ENCODE data around the gene GAD2.

The GAD2 gene

GRCh38 chr10:26216585-26217395 is at the start of gene GAD2:
Gene GAD2, plus strand, starts transcription at chr10:26216774. Its CDS starts 36 bp downstream, at chr10:26216810.
- no peaks in the 10 kb centered on the region for H3K9me3 ChIP-seq (ENCODE audit: insufficient read depth, low read length)
- no peaks in the 10 kb centered on the region for H3K4me1 ChIP-seq (ENCODE audit: low read length)
- H3K79me2 ChIP-seq (ENCODE audit: low read length): no peaks in the 10 kb centered on the region
- H3K4me3 ChIP-seq (ENCODE audit: low read length): no peak within 1 kb of the TSS
- no peak within 1 kb of the TSS for H3K4me2 ChIP-seq (ENCODE audit: low read length)
- peaks cover 5% of the 10 kb centered on the region; the same call in 1 of the 2 replicates for H3K27me3 ChIP-seq (ENCODE audit: low read depth, low read length)
- H2AFZ ChIP-seq (ENCODE audit: low read depth, low read length): no peak within 1 kb of the TSS
- no peaks in the 10 kb centered on the region for H3K36me3 ChIP-seq (replicated peaks; ENCODE audit: low read depth, low read length)
- no peaks in the 10 kb centered on the region for H4K20me1 ChIP-seq (ENCODE audit: insufficient read depth, low read length)
- H3K27ac ChIP-seq (ENCODE audit: low read length): no peak within 1 kb of the TSS
- no peak within 1 kb of the TSS for H3K9ac ChIP-seq (ENCODE audit: low read length)
- no peak for TF ChIP-seq CTCF (IDR thresholded peaks at IDR 0.05; ENCODE audit: low read depth, low read length)
- TF ChIP-seq EZH2phosphoT487 (IDR thresholded peaks at IDR 0.05; ENCODE audit: low read depth): no peak

DNA sequence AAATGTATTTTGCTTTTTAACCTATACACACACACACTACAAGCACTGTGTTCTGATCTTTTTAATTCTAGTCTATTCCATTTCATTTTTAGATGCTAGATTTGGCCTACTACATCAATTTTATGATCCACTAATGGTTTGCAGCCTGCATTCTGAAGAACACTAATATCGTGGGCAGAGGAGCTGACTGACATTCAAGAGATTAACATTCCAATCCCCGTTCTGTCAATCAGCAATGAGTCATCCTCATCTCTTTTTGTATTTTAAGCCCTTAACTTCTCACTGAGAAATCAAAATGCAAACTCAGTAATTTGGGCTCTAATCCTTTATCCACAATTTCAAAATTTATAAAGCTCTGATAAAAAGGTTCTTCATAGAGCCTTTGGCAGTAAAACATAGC is 47.1 kb upstream of the GAD2 start:
- H3K9me3 ChIP-seq (ENCODE audit: insufficient read depth, low read length): no peaks in the 10 kb centered on the region
- H3K27ac ChIP-seq (ENCODE audit: low read length): no peak overlapping the region
- H4K20me1 ChIP-seq (ENCODE audit: insufficient read depth, low read length): no peaks in the 10 kb centered on the region
- TF ChIP-seq EZH2phosphoT487 (IDR thresholded peaks at IDR 0.05; ENCODE audit: low read depth) (no peak), CTCF (IDR thresholded peaks at IDR 0.05; ENCODE audit: low read depth, low read length) (no peak)
- H3K79me2 ChIP-seq (ENCODE audit: low read length): no peaks in the 10 kb centered on the region
- no peaks in the 10 kb centered on the region for H3K27me3 ChIP-seq (ENCODE audit: low read depth, low read length)
- H3K36me3 ChIP-seq (replicated peaks; ENCODE audit: low read depth, low read length): no peaks in the 10 kb centered on the region
- no peaks in the 10 kb centered on the region for H3K4me1 ChIP-seq (ENCODE audit: low read length)
- H2AFZ ChIP-seq (ENCODE audit: low read depth, low read length): no peak overlapping the region
- no peak overlapping the region for H3K4me2 ChIP-seq (ENCODE audit: low read length)
- H3K4me3 ChIP-seq (ENCODE audit: low read length): no peak overlapping the region
- H3K9ac ChIP-seq (ENCODE audit: low read length): no peak overlapping the region

DNA sequence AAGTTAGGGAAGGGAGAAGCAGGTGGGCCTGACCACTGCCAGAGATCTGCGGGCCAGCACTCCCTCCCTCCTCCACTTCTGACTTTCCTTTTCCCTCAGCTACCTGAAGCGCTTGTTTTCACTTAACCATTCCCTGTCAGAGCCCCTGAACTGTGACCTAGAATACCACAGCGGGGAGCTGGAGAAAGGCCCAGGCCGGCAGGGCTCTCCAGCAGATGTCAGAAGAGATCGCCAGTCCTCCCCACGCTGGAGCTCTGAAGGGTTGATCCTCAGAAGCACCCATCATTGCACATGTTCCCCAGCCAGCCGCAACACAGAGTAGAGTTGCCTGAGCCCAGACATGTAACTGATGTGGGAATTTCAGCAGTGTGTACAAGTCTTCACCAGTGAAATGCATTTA is 44.4 kb upstream of the GAD2 start:
- H3K36me3 ChIP-seq (replicated peaks; ENCODE audit: low read depth, low read length): no peaks in the 10 kb centered on the region
- no peaks in the 10 kb centered on the region for H4K20me1 ChIP-seq (ENCODE audit: insufficient read depth, low read length)
- no peaks in the 10 kb centered on the region for H3K79me2 ChIP-seq (ENCODE audit: low read length)
- no peak overlapping the region for H3K9ac ChIP-seq (ENCODE audit: low read length)
- no peak overlapping the region for H3K27ac ChIP-seq (ENCODE audit: low read length)
- H3K4me1 ChIP-seq (ENCODE audit: low read length): no peaks in the 10 kb centered on the region
- H3K4me3 ChIP-seq (ENCODE audit: low read length): no peak overlapping the region
- no peaks in the 10 kb centered on the region for H3K27me3 ChIP-seq (ENCODE audit: low read depth, low read length)
- H3K4me2 ChIP-seq (ENCODE audit: low read length): no peak overlapping the region
- no peaks in the 10 kb centered on the region for H3K9me3 ChIP-seq (ENCODE audit: insufficient read depth, low read length)
- no peak for TF ChIP-seq EZH2phosphoT487 (IDR thresholded peaks at IDR 0.05; ENCODE audit: low read depth)
- no peak for TF ChIP-seq CTCF (IDR thresholded peaks at IDR 0.05; ENCODE audit: low read depth, low read length)
- H2AFZ ChIP-seq (ENCODE audit: low read depth, low read length): no peak overlapping the region

DNA sequence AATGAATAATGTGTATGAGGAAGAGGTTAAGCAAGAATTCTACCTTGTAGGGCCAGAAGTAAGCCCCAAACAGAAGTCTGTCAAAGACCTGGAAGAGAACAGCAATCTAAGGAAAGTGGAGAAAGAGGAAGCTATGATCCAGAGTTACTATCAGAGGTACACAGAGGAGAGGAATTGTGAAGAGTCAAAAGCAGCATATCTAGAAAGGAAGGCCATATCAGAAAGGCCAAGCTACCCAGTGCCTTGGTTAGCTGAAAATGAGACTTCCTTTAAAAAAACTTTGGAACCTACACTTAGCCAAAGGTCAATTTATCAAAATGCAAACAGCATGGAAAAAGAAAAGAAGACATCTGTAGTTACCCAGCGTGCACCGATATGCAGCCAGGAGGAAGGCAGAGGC is 42.7 kb upstream of the GAD2 start:
- H2AFZ ChIP-seq (ENCODE audit: low read depth, low read length): no peak overlapping the region
- H3K27me3 ChIP-seq (ENCODE audit: low read depth, low read length): no peaks in the 10 kb centered on the region
- no peak overlapping the region for H3K4me2 ChIP-seq (ENCODE audit: low read length)
- no peaks in the 10 kb centered on the region for H3K36me3 ChIP-seq (replicated peaks; ENCODE audit: low read depth, low read length)
- no peaks in the 10 kb centered on the region for H3K4me1 ChIP-seq (ENCODE audit: low read length)
- no peaks in the 10 kb centered on the region for H3K9me3 ChIP-seq (ENCODE audit: insufficient read depth, low read length)
- H3K79me2 ChIP-seq (ENCODE audit: low read length): no peaks in the 10 kb centered on the region
- no peak overlapping the region for H3K9ac ChIP-seq (ENCODE audit: low read length)
- no peak overlapping the region for H3K4me3 ChIP-seq (ENCODE audit: low read length)
- no peaks in the 10 kb centered on the region for H4K20me1 ChIP-seq (ENCODE audit: insufficient read depth, low read length)
- no peak overlapping the region for H3K27ac ChIP-seq (ENCODE audit: low read length)
- no peak for TF ChIP-seq EZH2phosphoT487 (IDR thresholded peaks at IDR 0.05; ENCODE audit: low read depth)
